ENCODE data around the gene SIX5.

DNA sequence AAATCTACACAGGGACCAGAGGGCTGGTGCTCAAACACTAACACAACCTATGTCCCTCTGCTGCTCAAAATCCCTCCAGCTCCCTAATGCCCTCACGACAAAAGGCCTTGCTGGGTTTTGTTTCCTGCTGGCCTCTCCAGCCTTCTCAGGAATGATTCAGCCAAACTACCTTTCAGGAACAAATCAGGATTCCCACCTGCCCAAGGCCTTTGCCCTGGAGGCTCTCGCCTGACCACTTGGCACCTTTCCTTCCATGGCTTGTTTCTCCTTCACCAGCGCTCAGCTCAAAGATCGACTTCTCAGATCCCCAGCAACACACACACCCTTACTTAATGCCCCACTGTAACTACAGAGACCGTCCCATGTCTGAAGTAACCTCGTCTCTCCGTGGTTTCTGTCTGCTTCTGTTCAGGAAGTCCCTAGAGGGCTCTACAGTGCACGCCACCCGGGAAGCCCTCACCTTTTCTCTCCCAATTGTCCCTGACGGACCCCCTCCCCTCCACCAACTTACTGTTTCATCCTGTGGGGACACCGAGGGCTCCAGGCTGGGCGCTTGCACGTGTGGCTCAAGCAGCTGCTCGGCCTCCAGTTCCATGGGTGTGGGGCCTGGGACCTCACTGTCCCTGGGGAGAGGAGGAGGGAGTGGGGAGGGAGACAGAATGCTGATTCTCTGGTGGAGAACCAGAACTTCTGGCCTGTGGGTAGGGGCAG lies 3.2 kb upstream of the SIX5 start:
- TF ChIP-seq, protein P1, sequence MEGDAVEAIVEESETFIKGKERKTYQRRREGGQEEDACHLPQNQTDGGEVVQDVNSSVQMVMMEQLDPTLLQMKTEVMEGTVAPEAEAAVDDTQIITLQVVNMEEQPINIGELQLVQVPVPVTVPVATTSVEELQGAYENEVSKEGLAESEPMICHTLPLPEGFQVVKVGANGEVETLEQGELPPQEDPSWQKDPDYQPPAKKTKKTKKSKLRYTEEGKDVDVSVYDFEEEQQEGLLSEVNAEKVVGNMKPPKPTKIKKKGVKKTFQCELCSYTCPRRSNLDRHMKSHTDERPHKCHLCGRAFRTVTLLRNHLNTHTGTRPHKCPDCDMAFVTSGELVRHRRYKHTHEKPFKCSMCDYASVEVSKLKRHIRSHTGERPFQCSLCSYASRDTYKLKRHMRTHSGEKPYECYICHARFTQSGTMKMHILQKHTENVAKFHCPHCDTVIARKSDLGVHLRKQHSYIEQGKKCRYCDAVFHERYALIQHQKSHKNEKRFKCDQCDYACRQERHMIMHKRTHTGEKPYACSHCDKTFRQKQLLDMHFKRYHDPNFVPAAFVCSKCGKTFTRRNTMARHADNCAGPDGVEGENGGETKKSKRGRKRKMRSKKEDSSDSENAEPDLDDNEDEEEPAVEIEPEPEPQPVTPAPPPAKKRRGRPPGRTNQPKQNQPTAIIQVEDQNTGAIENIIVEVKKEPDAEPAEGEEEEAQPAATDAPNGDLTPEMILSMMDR (conservative IDR thresholded peaks at IDR 0.05; ENCODE audit: low read depth, low read length): no peak
- no peak for TF ChIP-seq EZH2phosphoT487 (IDR thresholded peaks at IDR 0.05; ENCODE audit: borderline replicate concordance, low read length)
- no peak for TF ChIP-seq EZH2 (IDR thresholded peaks at IDR 0.05; ENCODE audit: low read length, unreplicated experiment)
